Hepatocyte (in vitro differentiated cells): Measurements from ENCODE around the gene FAM20B.

Experiments used
- EZH2 ChIP-seq: fragments of 200-600 bp; sonication (generic); IDR thresholded peaks from 2 replicates; pipeline ENCODE4 v1.6.1; 2016; ENCODE audit warnings: antibody characterized with exemption, mild to moderate bottlenecking, borderline replicate concordance
- EZH2phosphoT487 ChIP-seq: fragments of 200-600 bp; sonication (generic); IDR thresholded peaks from one replicate; pipeline ENCODE4 v1.6.1; 2018; ENCODE audit warnings: antibody characterized with exemption, mild to moderate bottlenecking, low read depth, moderate library complexity; ENCODE audit not compliant: unreplicated experiment, severe bottlenecking
- TF ChIP-seq, protein P1 (sequence below): fragments of 200-600 bp; sonication (generic); IDR thresholded peaks from 2 replicates; pipeline ENCODE4 v1.5.1; 2016; ENCODE audit warnings: antibody characterized with exemption, mild to moderate bottlenecking; ENCODE audit not compliant: poor library complexity

DNA sequence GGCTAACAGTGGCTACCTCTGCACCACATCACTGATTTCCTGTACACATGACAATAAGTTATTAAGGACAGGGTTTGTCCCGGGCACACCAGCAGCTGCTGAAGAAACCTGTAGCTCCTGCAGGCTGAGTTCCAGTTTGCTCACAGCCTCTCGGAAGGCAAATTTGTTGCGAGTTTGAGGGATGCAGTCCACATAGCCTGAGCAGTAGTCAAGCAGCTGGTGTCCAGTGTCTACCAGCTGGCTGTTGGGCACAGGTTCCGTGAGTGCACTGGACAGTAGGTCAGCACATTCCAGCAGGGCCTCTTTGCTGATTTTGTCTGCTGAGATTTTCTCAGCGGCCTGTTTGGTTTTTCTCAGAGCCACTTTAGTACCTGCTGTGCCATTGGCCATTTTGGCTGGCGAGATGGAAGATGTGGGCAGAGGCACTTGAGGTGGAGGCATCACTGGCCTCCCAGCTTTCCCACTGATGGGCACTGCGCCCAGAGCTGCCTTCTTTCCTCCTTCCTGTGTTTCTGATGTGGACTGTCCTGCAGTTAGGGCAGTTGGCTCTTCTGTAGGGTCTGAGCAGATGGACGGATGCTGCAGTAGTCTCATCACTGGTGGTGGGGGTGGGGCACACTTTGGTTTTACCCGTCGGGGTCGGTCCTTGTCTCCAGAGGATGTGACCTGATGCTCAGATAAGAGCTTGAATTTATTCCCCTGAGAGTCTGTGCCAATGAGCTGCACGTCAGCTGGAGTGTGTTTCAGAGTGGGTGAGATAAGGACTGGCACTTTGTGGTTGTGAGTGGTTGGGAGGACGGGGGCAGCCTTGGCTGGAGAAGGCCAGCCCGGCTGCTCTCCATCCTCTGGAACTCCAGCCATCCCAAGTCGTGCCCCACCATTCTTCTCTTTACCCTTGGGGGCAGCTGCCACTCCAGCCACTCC is 82.3 kb downstream of the FAM20B start:
- TF ChIP-seq, protein P1, sequence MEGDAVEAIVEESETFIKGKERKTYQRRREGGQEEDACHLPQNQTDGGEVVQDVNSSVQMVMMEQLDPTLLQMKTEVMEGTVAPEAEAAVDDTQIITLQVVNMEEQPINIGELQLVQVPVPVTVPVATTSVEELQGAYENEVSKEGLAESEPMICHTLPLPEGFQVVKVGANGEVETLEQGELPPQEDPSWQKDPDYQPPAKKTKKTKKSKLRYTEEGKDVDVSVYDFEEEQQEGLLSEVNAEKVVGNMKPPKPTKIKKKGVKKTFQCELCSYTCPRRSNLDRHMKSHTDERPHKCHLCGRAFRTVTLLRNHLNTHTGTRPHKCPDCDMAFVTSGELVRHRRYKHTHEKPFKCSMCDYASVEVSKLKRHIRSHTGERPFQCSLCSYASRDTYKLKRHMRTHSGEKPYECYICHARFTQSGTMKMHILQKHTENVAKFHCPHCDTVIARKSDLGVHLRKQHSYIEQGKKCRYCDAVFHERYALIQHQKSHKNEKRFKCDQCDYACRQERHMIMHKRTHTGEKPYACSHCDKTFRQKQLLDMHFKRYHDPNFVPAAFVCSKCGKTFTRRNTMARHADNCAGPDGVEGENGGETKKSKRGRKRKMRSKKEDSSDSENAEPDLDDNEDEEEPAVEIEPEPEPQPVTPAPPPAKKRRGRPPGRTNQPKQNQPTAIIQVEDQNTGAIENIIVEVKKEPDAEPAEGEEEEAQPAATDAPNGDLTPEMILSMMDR, result no peak
- no peak for TF ChIP-seq EZH2phosphoT487
- no peak for TF ChIP-seq EZH2
